Measurements from ENCODE around the gene FAM13A.

Gene FAM13A

DNA sequence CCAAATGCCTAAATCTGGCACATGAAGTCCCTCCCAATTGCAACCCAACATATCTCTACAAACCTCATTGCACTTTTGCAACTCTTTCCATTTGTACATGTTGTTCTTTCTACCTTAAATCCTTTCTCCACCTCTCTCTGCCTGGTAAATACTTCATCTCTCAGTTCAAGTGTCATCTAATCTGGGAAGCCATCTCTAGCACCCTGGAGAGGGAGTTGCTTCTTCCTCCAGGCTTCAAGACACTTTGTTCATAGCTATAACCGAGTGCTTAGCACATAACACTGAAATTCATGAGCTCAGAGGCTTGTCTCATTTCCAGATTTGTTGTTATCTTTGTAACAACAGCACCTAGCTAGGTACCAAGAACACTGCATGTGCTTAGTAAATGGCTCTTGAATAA, 244.6 kb downstream of the FAM13A start:
- Histone ChIP-seq H3K4me1 (ENCODE audit: insufficient read depth, low read length) (peaks cover 9% of the 10 kb centered on the region), H3K27me3 (ENCODE audit: insufficient read depth, low read length) (no peaks in the 10 kb centered on the region), H3K9ac (ENCODE audit: low read depth, low read length) (no peak overlapping the region), H3K9me3 (ENCODE audit: insufficient read depth, low read depth, low read length) (no peaks in the 10 kb centered on the region), H3K4me3 (ENCODE audit: low read length) (no peak overlapping the region), H3K27ac (ENCODE audit: low read length) (no peak overlapping the region), H3K36me3 (ENCODE audit: insufficient read depth, low read depth, low read length) (no peaks in the 10 kb centered on the region)

DNA sequence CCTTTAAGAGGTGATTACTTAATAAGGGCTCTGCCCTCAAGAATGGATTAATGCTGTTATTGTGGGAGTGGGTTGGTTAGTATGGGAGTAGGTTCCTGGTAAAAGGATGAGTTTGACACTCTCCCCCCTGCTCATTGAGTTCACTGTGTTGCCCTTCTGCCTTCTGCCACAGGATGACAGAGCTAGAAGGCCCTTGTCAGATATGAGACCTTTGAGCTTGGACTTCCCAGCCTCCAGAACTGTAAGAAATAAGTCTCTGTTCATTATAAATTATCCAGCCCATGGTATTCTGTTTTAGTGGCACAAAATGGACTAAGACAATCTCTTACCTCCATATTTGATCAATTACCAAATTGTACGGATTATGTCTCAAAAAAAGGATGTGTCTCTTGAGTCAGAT, 245.1 kb downstream of the FAM13A start:
- Histone ChIP-seq H3K27ac (ENCODE audit: low read length) (no peak overlapping the region), H3K36me3 (ENCODE audit: insufficient read depth, low read depth, low read length) (no peaks in the 10 kb centered on the region), H3K27me3 (ENCODE audit: insufficient read depth, low read length) (no peaks in the 10 kb centered on the region), H3K9ac (ENCODE audit: low read depth, low read length) (no peak overlapping the region), H3K4me3 (ENCODE audit: low read length) (no peak overlapping the region), H3K4me1 (ENCODE audit: insufficient read depth, low read length) (peaks cover 9% of the 10 kb centered on the region), H3K9me3 (ENCODE audit: insufficient read depth, low read depth, low read length) (no peaks in the 10 kb centered on the region)

DNA sequence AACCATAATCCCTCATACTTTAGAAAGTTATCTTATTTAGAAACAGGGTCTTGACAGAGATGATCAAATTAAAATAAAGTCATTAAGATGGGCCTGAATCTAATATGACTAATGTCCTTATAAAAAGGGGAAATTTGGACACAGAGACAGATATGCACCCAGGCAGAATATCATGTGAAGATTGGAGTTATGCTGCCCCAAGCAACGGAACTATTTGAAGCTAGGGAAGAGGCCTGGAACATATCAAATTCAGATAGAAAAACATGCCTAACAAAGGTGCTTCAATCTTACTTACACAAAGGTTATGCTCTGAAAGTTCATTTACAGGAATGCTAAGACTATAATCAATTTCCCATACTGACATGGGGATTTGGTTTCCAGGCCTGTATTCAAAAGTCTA, 246.7 kb downstream of the FAM13A start:
- no peaks in the 10 kb centered on the region for H3K36me3 ChIP-seq (ENCODE audit: insufficient read depth, low read depth, low read length)
- H3K27ac ChIP-seq (ENCODE audit: low read length) = no peak overlapping the region
- no peak overlapping the region for H3K9ac ChIP-seq (ENCODE audit: low read depth, low read length)
- no peak overlapping the region for H3K4me3 ChIP-seq (ENCODE audit: low read length)
- H3K27me3 ChIP-seq (ENCODE audit: insufficient read depth, low read length) = no peaks in the 10 kb centered on the region
- peaks cover 5% of the 10 kb centered on the region for H3K4me1 ChIP-seq (ENCODE audit: insufficient read depth, low read length)
- no peaks in the 10 kb centered on the region for H3K9me3 ChIP-seq (ENCODE audit: insufficient read depth, low read depth, low read length)

DNA sequence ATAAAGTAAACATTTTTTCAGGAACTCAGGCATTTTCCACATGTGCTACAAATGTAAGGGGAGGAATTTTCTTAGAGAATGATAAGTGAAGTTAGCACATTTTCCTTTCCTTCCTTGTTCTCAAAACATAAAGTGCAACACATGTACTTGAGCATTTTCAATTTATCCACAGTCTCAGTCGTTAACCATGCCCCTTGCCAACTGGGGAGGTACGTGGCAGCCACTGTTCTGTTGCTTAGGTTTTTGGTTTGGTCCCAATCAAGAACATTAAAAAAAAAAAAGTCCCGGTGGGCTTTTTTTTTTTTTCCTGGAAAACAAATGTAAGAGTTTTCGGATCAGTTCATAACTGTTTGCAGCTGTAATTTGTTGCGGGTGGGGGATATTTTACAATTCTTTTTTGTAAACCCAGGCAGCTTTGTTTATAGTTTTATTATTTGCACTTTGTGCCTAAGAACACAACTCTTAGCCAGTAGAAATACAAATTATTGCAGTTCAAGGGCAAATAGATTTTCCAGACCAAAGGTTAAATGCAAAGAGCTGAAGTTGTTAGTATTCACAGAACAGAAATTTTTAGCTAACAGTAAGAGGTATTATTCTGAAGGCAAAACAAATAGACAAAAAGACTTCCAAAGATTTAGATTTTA, 247.3 kb downstream of the FAM13A start:
- no peak overlapping the region for H3K27ac ChIP-seq (ENCODE audit: low read length)
- no peak overlapping the region for H3K4me3 ChIP-seq (ENCODE audit: low read length)
- H3K9ac ChIP-seq (ENCODE audit: low read depth, low read length) = no peak overlapping the region
- no peaks in the 10 kb centered on the region for H3K9me3 ChIP-seq (ENCODE audit: insufficient read depth, low read depth, low read length)
- no peaks in the 10 kb centered on the region for H3K27me3 ChIP-seq (ENCODE audit: insufficient read depth, low read length)
- peaks cover 5% of the 10 kb centered on the region for H3K4me1 ChIP-seq (ENCODE audit: insufficient read depth, low read length)
- no peaks in the 10 kb centered on the region for H3K36me3 ChIP-seq (ENCODE audit: insufficient read depth, low read depth, low read length)

DNA sequence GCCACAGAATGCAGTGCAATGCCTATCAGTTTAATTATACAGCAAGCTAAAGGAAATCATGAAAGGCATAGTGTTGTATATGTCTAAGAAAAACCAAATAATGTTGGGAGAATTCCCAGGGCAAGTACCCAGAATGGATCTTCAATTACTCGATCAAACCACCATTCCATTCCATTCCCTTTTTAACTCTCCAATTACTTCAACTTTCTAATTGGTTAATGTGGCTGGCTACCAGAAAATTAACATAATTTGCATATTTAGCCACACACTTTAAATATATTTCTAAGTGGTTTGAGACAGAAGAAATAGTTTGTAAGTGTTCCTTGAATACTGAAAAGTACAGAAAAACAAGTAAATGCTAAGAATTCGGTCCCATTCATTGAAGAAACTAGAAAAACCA, 247.9 kb downstream of the FAM13A start:
- H3K9ac ChIP-seq (ENCODE audit: low read depth, low read length) = no peak overlapping the region
- no peaks in the 10 kb centered on the region for H3K36me3 ChIP-seq (ENCODE audit: insufficient read depth, low read depth, low read length)
- H3K9me3 ChIP-seq (ENCODE audit: insufficient read depth, low read depth, low read length) = no peaks in the 10 kb centered on the region
- H3K27me3 ChIP-seq (ENCODE audit: insufficient read depth, low read length) = no peaks in the 10 kb centered on the region
- no peak overlapping the region for H3K27ac ChIP-seq (ENCODE audit: low read length)
- no peak overlapping the region for H3K4me3 ChIP-seq (ENCODE audit: low read length)
- peaks cover 5% of the 10 kb centered on the region for H3K4me1 ChIP-seq (ENCODE audit: insufficient read depth, low read length)

DNA sequence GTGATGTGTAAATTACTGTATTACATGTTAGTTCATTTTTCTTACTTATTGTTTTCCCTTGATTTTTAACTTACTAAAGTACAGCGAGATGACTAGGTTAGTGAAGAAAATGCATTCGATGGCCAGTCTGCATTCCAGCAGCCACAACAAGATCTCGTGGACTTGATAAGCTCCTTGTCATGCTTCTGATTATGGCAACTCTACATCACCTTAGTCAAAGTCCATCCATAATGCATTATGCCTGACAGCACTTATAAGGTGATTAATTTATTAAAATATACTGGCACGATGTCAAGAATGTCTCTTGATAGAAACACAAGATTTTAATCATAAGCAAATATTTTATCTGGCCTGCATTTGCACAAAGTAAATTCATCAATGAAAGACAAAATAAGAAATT, 249.5 kb downstream of the FAM13A start:
- Histone ChIP-seq H3K27me3 (ENCODE audit: insufficient read depth, low read length) (no peaks in the 10 kb centered on the region), H3K4me3 (ENCODE audit: low read length) (no peak overlapping the region), H3K36me3 (ENCODE audit: insufficient read depth, low read depth, low read length) (no peaks in the 10 kb centered on the region), H3K9ac (ENCODE audit: low read depth, low read length) (no peak overlapping the region), H3K9me3 (ENCODE audit: insufficient read depth, low read depth, low read length) (no peaks in the 10 kb centered on the region), H3K27ac (ENCODE audit: low read length) (no peak overlapping the region), H3K4me1 (ENCODE audit: insufficient read depth, low read length) (peaks cover 5% of the 10 kb centered on the region)

DNA sequence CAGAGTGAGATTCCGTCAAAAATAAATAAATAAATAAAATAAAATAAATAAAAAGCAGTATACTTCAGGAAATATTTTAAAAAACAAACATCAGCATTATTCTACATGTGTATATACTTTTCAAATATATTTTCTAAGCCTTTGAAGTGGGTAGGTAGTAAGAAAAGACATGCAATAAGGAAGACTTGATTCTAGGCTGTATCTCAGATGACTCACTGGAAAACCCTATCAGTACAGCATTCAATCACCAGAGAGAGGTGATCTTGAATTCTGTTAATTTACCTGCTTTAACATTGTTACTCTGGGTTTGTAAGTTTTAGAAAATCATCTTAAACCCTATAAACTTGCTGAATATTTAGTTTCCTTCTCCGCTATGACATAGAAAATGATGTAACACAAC, 252.8 kb downstream of the FAM13A start:
- Histone ChIP-seq H3K9ac (ENCODE audit: low read depth, low read length) (no peak overlapping the region), H3K27me3 (ENCODE audit: insufficient read depth, low read length) (no peaks in the 10 kb centered on the region), H3K27ac (ENCODE audit: low read length) (no peak overlapping the region), H3K36me3 (ENCODE audit: insufficient read depth, low read depth, low read length) (no peaks in the 10 kb centered on the region), H3K4me1 (ENCODE audit: insufficient read depth, low read length) (peaks cover 3% of the 10 kb centered on the region), H3K4me3 (ENCODE audit: low read length) (no peak overlapping the region), H3K9me3 (ENCODE audit: insufficient read depth, low read depth, low read length) (no peaks in the 10 kb centered on the region)

DNA sequence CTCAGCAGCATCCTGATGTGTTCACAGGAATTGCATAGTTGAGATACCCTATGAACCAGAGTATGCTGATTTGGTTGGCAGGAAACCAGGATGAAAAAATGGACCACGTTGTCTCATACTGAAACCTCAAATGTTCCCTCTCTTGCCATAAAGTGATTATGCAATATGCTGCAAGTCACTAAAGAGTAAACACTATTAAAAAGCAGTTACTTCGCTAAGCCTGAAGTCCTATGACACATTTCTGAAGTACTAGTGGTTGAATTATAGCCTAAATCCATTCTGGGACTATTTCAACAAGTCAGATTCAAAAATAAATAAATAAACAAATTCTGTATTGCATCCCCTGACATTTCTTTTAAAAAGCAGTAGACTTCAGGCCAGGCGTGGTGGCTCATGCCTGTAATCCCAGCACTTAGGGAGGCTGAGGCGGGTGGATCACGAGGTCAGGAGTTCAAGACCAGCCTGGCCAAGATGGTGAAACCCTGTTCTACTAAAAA, 253.3 kb downstream of the FAM13A start:
- Histone ChIP-seq H3K9me3 (ENCODE audit: insufficient read depth, low read depth, low read length) (no peaks in the 10 kb centered on the region), H3K4me3 (ENCODE audit: low read length) (no peak overlapping the region), H3K27ac (ENCODE audit: low read length) (no peak overlapping the region), H3K9ac (ENCODE audit: low read depth, low read length) (no peak overlapping the region), H3K36me3 (ENCODE audit: insufficient read depth, low read depth, low read length) (no peaks in the 10 kb centered on the region), H3K4me1 (ENCODE audit: insufficient read depth, low read length) (no peaks in the 10 kb centered on the region), H3K27me3 (ENCODE audit: insufficient read depth, low read length) (no peaks in the 10 kb centered on the region)

DNA sequence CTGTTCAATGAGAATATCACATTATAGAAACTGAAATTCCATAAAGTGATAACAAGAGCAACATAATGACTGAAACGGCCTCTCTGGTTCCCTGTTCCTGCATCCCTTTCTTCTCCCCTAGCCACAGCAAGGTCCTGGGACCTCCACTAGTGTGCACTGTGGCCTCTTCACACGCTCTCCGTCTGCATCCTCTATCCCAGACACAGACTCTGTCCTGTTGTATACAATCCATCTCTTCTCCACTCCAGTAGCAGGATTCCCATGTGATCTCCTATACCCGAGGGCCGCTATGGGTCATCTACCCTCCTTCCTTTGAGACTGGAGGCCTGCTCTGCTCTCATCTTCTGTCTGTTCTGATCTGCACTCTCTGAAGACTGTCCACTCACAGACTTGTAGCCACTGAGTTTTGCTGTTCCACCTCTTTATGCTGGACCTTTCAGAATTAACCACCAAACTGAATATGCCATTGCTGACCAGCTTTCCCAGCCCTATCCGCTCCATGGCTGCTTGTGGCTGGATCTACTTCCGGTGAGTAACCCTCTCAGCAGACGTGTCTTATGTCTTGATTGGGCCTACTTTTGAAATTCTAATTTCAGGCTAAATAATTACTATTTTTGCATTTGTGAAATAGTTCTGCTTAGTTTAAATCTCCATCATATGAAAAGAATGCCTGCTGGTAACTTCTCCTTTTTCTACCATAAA, 254.2 kb downstream of the FAM13A start:
- Histone ChIP-seq H3K27me3 (ENCODE audit: insufficient read depth, low read length) (no peaks in the 10 kb centered on the region), H3K27ac (ENCODE audit: low read length) (no peak overlapping the region), H3K4me1 (ENCODE audit: insufficient read depth, low read length) (no peaks in the 10 kb centered on the region), H3K36me3 (ENCODE audit: insufficient read depth, low read depth, low read length) (no peaks in the 10 kb centered on the region), H3K4me3 (ENCODE audit: low read length) (no peak overlapping the region), H3K9me3 (ENCODE audit: insufficient read depth, low read depth, low read length) (no peaks in the 10 kb centered on the region), H3K9ac (ENCODE audit: low read depth, low read length) (no peak overlapping the region)

DNA sequence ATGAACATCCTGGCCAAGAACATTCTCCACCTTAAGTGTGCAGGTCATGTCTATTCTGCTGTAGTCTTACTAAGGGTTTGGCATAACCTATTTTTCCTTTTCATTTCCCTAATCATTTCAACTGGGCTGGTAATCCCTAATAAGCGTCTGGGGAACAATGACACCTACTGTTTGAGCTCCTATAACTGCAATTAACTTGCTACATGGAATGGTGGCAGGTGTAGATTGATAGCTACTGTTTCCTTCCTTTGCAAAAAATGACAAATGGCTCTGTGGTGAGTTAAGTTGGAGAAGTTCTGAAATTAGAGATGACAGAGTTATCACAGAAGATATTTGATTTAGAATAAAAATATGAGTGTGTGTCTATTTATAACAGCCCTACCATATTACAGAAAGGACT, 254.8 kb downstream of the FAM13A start:
- no peaks in the 10 kb centered on the region for H3K4me1 ChIP-seq (ENCODE audit: insufficient read depth, low read length)
- H3K27me3 ChIP-seq (ENCODE audit: insufficient read depth, low read length) = no peaks in the 10 kb centered on the region
- no peaks in the 10 kb centered on the region for H3K36me3 ChIP-seq (ENCODE audit: insufficient read depth, low read depth, low read length)
- H3K27ac ChIP-seq (ENCODE audit: low read length) = no peak overlapping the region
- H3K4me3 ChIP-seq (ENCODE audit: low read length) = no peak overlapping the region
- H3K9ac ChIP-seq (ENCODE audit: low read depth, low read length) = no peak overlapping the region
- no peaks in the 10 kb centered on the region for H3K9me3 ChIP-seq (ENCODE audit: insufficient read depth, low read depth, low read length)

DNA sequence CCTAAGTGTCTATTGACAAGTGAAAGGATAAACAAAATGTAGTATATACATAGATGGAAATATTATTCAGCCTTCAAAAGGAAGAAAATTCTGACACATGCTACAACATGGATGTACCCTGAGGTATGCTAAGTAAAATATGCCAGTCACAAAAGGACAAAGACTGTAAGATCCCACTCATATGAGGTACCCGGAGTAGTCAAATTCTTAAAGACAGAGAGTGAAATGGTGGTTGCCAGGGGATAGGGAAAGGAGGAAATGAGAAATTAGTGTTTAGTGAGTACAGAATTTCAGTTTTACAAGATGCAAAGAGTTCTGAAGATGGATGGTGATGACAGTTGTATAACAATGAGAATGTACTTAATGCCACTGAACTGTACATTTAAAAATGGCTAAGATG, 257.1 kb downstream of the FAM13A start:
- H3K27me3 ChIP-seq (ENCODE audit: insufficient read depth, low read length) = no peaks in the 10 kb centered on the region
- no peak overlapping the region for H3K9ac ChIP-seq (ENCODE audit: low read depth, low read length)
- H3K4me3 ChIP-seq (ENCODE audit: low read length) = no peak overlapping the region
- H3K27ac ChIP-seq (ENCODE audit: low read length) = no peak overlapping the region
- H3K4me1 ChIP-seq (ENCODE audit: insufficient read depth, low read length) = no peaks in the 10 kb centered on the region
- no peaks in the 10 kb centered on the region; the same call in 1 of the 2 replicates for H3K9me3 ChIP-seq (ENCODE audit: insufficient read depth, low read depth, low read length)
- no peaks in the 10 kb centered on the region for H3K36me3 ChIP-seq (ENCODE audit: insufficient read depth, low read depth, low read length)

DNA sequence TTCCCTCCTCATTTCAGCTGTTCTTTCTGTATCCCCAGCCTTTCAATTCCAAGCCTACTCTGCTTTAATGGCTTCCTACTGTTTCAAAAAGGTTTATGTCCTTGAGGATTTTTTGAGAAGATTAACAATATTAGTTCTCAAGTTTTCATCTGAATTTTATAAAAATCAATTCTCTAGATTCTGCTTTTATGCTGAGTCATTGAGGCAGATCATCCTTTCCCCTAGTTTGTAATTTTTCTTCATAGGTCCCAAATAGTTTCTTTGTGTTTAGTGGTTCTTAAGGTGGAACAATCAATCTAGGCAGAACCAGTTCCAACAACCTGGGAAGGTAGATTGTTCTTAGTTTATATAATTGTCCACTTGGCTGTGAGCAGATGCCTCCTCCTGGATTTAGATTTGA, 259.3 kb downstream of the FAM13A start:
- no peak overlapping the region for H3K4me3 ChIP-seq (ENCODE audit: low read length)
- no peak overlapping the region for H3K9ac ChIP-seq (ENCODE audit: low read depth, low read length)
- H3K9me3 ChIP-seq (ENCODE audit: insufficient read depth, low read depth, low read length) = no peaks in the 10 kb centered on the region; the same call in 1 of the 2 replicates
- no peak overlapping the region for H3K27ac ChIP-seq (ENCODE audit: low read length)
- H3K4me1 ChIP-seq (ENCODE audit: insufficient read depth, low read length) = peaks cover 13% of the 10 kb centered on the region
- no peaks in the 10 kb centered on the region for H3K27me3 ChIP-seq (ENCODE audit: insufficient read depth, low read length)
- H3K36me3 ChIP-seq (ENCODE audit: insufficient read depth, low read depth, low read length) = no peaks in the 10 kb centered on the region

Measured in iPS-20b (cell line).